EH (cell line): Measurements from ENCODE around the gene BCL2L11.
A peak's percentile ranks its signal among the peaks of the same experiment; 100 is the strongest.

Experiments
- DNase-seq: peaks from one replicate; pipeline ENCODE4 v3.0.0-alpha.2; 2015; ENCODE audit warnings: low read depth

Gene BCL2L11

GRCh38 chr2:111191877-111192276 is 71.2 kb downstream of the BCL2L11 start:
- no peak for DNase-seq

- no peak for DNase-seq
These were observed 72.2 kb downstream of the BCL2L11 start for GRCh38 chr2:111192776-111193368.

- no peak for DNase-seq
These were observed 74.3 kb downstream of the BCL2L11 start for GRCh38 chr2:111194835-111195621.

- no peak for DNase-seq
These were observed 75.7 kb downstream of the BCL2L11 start for GRCh38 chr2:111196435-111196834.

- DNase-seq = no peak
These were observed 78.0 kb downstream of the BCL2L11 start for GRCh38 chr2:111198701-111199100.

GRCh38 chr2:111199840-111200239 is 79.1 kb downstream of the BCL2L11 start:
- DNase-seq = no peak

- DNase-seq = no peak
These were observed 79.7 kb downstream of the BCL2L11 start for GRCh38 chr2:111200333-111200881.

- no peak for DNase-seq
These were observed 80.5 kb downstream of the BCL2L11 start for GRCh38 chr2:111201214-111201613.

GRCh38 chr2:111202266-111203040 is 81.7 kb downstream of the BCL2L11 start:
- DNase-seq = peak; percentile 46

- no peak for DNase-seq
These were observed 84.0 kb downstream of the BCL2L11 start for GRCh38 chr2:111204706-111205105.

GRCh38 chr2:111205774-111206173 is 85.1 kb downstream of the BCL2L11 start:
- no peak for DNase-seq

GRCh38 chr2:111207851-111208250 is 87.1 kb downstream of the BCL2L11 start:
- DNase-seq = no peak

- no peak for DNase-seq
These were observed 87.9 kb downstream of the BCL2L11 start for GRCh38 chr2:111208639-111209038.

GRCh38 chr2:111209045-111209514 is 88.4 kb downstream of the BCL2L11 start:
- DNase-seq = peak; percentile 67

- DNase-seq = no peak
These were observed 89.3 kb downstream of the BCL2L11 start for GRCh38 chr2:111210036-111210435.

- no peak for DNase-seq
These were observed 93.2 kb downstream of the BCL2L11 start for GRCh38 chr2:111213877-111214276.

GRCh38 chr2:111216811-111217652 is 96.3 kb downstream of the BCL2L11 start:
- no peak for DNase-seq
